Activated naive CD4-positive, alpha-beta T cell treated with anti-CD3 and anti-CD28 coated beads, Interleukin-2, amount 50 U/mL, for 72 hours (primary cell): Measurements from ENCODE around the gene NUMA1. TPM values are rescaled to one million over a fixed set of nuclear protein-coding genes. Genes with fewer than 3 reads are reported as not detected.

ENCODE experiments used
- ATAC-seq, 2 donors: fragments of 150-1000 bp; cut with Tn5 transposase; 2 replicates each; pipeline ENCODE4 v1.10.0; 2021; ENCODE audit warnings: mild to moderate bottlenecking in 2 of 2, moderate library complexity in 2 of 2
- DNase-seq, 2 donors: peaks; one replicate each; pipeline ENCODE4 v3.0.0; 2021 to 2022; ENCODE audit warnings: low spot score in 2 of 2
- H3K27ac Mint-ChIP-seq, 2 donors: one replicate each; pipeline ENCODE4 v1.8.0; 2022; ENCODE audit warnings: mild to moderate bottlenecking in 2 of 2, mixed read lengths in 2 of 2
- H3K36me3 Mint-ChIP-seq, 2 donors: one replicate each; pipeline ENCODE4 v1.8.0; 2022; ENCODE audit warnings: mixed read lengths in 2 of 2
- H3K9me3 Mint-ChIP-seq, 2 donors: one replicate each; pipeline ENCODE4 v1.8.0; 2022; ENCODE audit warnings: mixed read lengths in 2 of 2
- total RNA-seq, 2 donors: library from RNA; stranded (reverse); gene quantifications; one replicate each; pipeline ENCODE4 v1.2.3, GENCODE V29; 2022

The NUMA1 gene
- total RNA-seq, 2 donors from 2014 or later, result 206 to 209 TPM

GRCh38 chr11:72105888-72106287 is 25.5 kb upstream of the NUMA1 start, which contains the start of gene TOMT:
Gene TOMT, plus strand, starts transcription at chr11:72105924. Its CDS starts 28 bp downstream, at chr11:72105952.
- H3K27ac Mint-ChIP-seq, result peak within 1 kb of the TSS in 1 of 2 donors; percentile 90

GRCh38 chr11:72103754-72104167 is 23.4 kb upstream of the NUMA1 start:
- peaks cover 12 to 21% of the 10 kb centered on the region in 2 donors for H3K36me3 Mint-ChIP-seq
- DNase-seq (no peak), ATAC-seq (no peak)
- H3K9me3 Mint-ChIP-seq, result peaks cover 0 to 4% of the 10 kb centered on the region in 2 donors
- peak overlapping the region; percentile 90 to 98 for H3K27ac Mint-ChIP-seq

More at GRCh38 chr11:72105888-72106287, 25.5 kb upstream of the NUMA1 start, which contains the start of gene TOMT:
- ATAC-seq (no peak), DNase-seq (no peak)
- Mint-ChIP-seq H3K36me3 (peaks cover 15 to 20% of the 10 kb centered on the region in 2 donors), H3K9me3 (peaks cover 0 to 4% of the 10 kb centered on the region in 2 donors)

- Mint-ChIP-seq H3K36me3 (peaks cover 12 to 21% of the 10 kb centered on the region in 2 donors), H3K9me3 (peaks cover 0 to 4% of the 10 kb centered on the region in 2 donors), H3K27ac (peak within 1 kb of the TSS; percentile 90 to 98)
- DNase-seq (peak; percentile 95 to 98), ATAC-seq (peak; percentile 98 to 99)
These were observed 22.8 kb upstream of the NUMA1 start, which contains the start of gene LAMTOR1 for GRCh38 chr11:72102946-72103753. Gene LAMTOR1, minus strand, starts transcription at chr11:72103297. Its CDS starts 73 bp downstream, at chr11:72103224.

GRCh38 chr11:72102631-72102945 is 22.2 kb upstream of the NUMA1 start:
- Mint-ChIP-seq H3K27ac (peak overlapping the region; percentile 90 to 98), H3K36me3 (peaks cover 12 to 21% of the 10 kb centered on the region in 2 donors), H3K9me3 (peaks cover 0 to 4% of the 10 kb centered on the region in 2 donors)
- ATAC-seq (peak; percentile 2 to 28), DNase-seq (no peak)

GRCh38 chr11:72102162-72102561 is 21.8 kb upstream of the NUMA1 start:
- Mint-ChIP-seq H3K36me3 (peaks cover 12 to 21% of the 10 kb centered on the region in 2 donors), H3K9me3 (peaks cover 0 to 4% of the 10 kb centered on the region in 2 donors), H3K27ac (peak overlapping the region; percentile 90 to 98)
- DNase-seq (no peak), ATAC-seq (no peak)

GRCh38 chr11:72100462-72100861 is 20.1 kb upstream of the NUMA1 start:
- Mint-ChIP-seq H3K9me3 (peaks cover 0 to 4% of the 10 kb centered on the region in 2 donors), H3K27ac (peak overlapping the region; percentile 90 to 98), H3K36me3 (peaks cover 12 to 21% of the 10 kb centered on the region in 2 donors)
- DNase-seq, result no peak
- ATAC-seq, result no peak

GRCh38 chr11:72100009-72100408 is 19.7 kb upstream of the NUMA1 start:
- H3K27ac Mint-ChIP-seq, result peak overlapping the region; percentile 50 to 90
- H3K36me3 Mint-ChIP-seq, result peaks cover 12 to 21% of the 10 kb centered on the region in 2 donors
- DNase-seq, result no peak
- H3K9me3 Mint-ChIP-seq, result peaks cover 0 to 4% of the 10 kb centered on the region in 2 donors
- ATAC-seq, result no peak

- no peak for ATAC-seq
- Mint-ChIP-seq H3K27ac (no peak overlapping the region), H3K36me3 (peaks cover 12 to 21% of the 10 kb centered on the region in 2 donors), H3K9me3 (no peaks in the 10 kb centered on the region)
- DNase-seq, result no peak
These were observed 18.4 kb upstream of the NUMA1 start for GRCh38 chr11:72098741-72099140.

- H3K9me3 Mint-ChIP-seq, result no peaks in the 10 kb centered on the region
- peak; percentile 82 to 86 for ATAC-seq
These were observed 10.9 kb upstream of the NUMA1 start for GRCh38 chr11:72091292-72091691.

GRCh38 chr11:72088076-72088808 is 7.9 kb upstream of the NUMA1 start:
- DNase-seq (no peak), ATAC-seq (peak; percentile 78 to 79)
- Mint-ChIP-seq H3K9me3 (no peaks in the 10 kb centered on the region), H3K27ac (peak overlapping the region; percentile 40 to 81), H3K36me3 (no peaks in the 10 kb centered on the region)

More at GRCh38 chr11:72091292-72091691, 10.9 kb upstream of the NUMA1 start:
- peak overlapping the region in 1 of 2 donors; percentile 13 for H3K27ac Mint-ChIP-seq
- no peaks in the 10 kb centered on the region for H3K36me3 Mint-ChIP-seq
- DNase-seq, result peak in 1 of 2 donors; percentile 67

GRCh38 chr11:72085621-72086351 is 5.4 kb upstream of the NUMA1 start:
- no peak overlapping the region for H3K27ac Mint-ChIP-seq
- H3K9me3 Mint-ChIP-seq, result no peaks in the 10 kb centered on the region
- DNase-seq, result no peak
- peaks cover 0 to 2% of the 10 kb centered on the region in 2 donors for H3K36me3 Mint-ChIP-seq
- no peak for ATAC-seq

- H3K36me3 Mint-ChIP-seq, result peaks cover 5 to 10% of the 10 kb centered on the region in 2 donors
- ATAC-seq (no peak), DNase-seq (no peak)
- H3K27ac Mint-ChIP-seq, result no peak overlapping the region
- H3K9me3 Mint-ChIP-seq, result no peaks in the 10 kb centered on the region
These were observed 4.6 kb upstream of the NUMA1 start for GRCh38 chr11:72084965-72085364.

GRCh38 chr11:72084076-72084475 is 3.7 kb upstream of the NUMA1 start:
- DNase-seq (no peak), ATAC-seq (no peak)
- peaks cover 8 to 12% of the 10 kb centered on the region in 2 donors for H3K36me3 Mint-ChIP-seq
- H3K27ac Mint-ChIP-seq, result no peak overlapping the region
- no peaks in the 10 kb centered on the region for H3K9me3 Mint-ChIP-seq

GRCh38 chr11:72083414-72083813 is 3.1 kb upstream of the NUMA1 start:
- H3K27ac Mint-ChIP-seq, result peak overlapping the region in 1 of 2 donors; percentile 88
- H3K9me3 Mint-ChIP-seq, result no peaks in the 10 kb centered on the region

GRCh38 chr11:72081821-72082453 is 1.6 kb upstream of the NUMA1 start:
- H3K36me3 Mint-ChIP-seq, result peaks cover 12 to 14% of the 10 kb centered on the region in 2 donors
- no peaks in the 10 kb centered on the region for H3K9me3 Mint-ChIP-seq
- ATAC-seq, result no peak
- peak overlapping the region; percentile 44 to 88 for H3K27ac Mint-ChIP-seq
- DNase-seq, result no peak

More at GRCh38 chr11:72083414-72083813, 3.1 kb upstream of the NUMA1 start:
- ATAC-seq (no peak), DNase-seq (no peak)
- peaks cover 12 to 14% of the 10 kb centered on the region in 2 donors for H3K36me3 Mint-ChIP-seq

GRCh38 chr11:72081184-72081644 is 872 bp upstream of the NUMA1 start:
- peak overlapping the region; percentile 88 to 98 for H3K27ac Mint-ChIP-seq
- no peak for ATAC-seq
- H3K9me3 Mint-ChIP-seq, result no peaks in the 10 kb centered on the region
- no peak for DNase-seq
- peaks cover 12 to 14% of the 10 kb centered on the region in 2 donors for H3K36me3 Mint-ChIP-seq
